Stimulated activated CD8-positive, alpha-beta memory T cell treated with anti-CD3 and anti-CD28 coated beads, Interleukin-12 subunit alpha, Interleukin-12 subunit beta, amount 100 ng/mL, for 1 hour (primary cell): Measurements from ENCODE around the gene SDK1.
"Not testable (repeated sequence)": the region's sequence is repeated elsewhere in the genome, so short reads cannot be mapped to it uniquely, and the experiment has no call there.

ENCODE experiments used
- DNase-seq: peaks from one replicate; pipeline ENCODE4 v3.0.0-alpha.2; 2020; ENCODE audit warnings: low read depth

Gene SDK1

DNA sequence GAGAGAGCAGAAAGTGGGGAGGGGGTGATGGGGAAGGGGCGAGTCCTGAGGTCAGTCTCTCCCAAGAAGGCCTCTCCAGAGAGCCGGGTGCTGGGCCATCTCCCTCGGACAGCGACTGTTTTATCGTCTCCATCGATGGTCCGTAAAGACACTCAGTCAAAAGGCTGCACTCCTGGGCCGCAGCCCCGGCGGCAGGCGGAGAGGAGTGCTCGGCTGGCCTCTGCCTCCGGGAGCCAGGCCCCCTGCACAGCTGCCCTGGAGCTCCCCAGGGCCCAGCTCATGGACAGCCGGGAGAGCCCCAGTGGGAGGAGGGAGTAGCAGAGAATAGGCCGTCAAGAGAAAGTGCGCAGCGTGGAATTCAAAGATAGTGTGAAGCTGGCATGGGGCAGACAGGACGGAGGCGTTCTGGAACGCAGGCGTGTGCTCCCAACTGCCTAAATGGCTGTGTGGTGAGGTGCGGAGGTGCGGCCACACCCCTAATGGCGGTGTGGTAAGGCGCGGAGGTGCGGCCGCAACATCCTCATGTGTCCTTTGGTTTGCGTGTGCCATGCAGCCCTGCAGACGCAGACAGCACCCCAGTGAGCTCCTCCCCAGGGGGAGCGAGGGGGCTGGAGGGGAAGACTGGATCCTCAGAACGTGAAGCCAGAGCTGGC, 903.6 kb downstream of the SDK1 start:
- no peak for DNase-seq

DNA sequence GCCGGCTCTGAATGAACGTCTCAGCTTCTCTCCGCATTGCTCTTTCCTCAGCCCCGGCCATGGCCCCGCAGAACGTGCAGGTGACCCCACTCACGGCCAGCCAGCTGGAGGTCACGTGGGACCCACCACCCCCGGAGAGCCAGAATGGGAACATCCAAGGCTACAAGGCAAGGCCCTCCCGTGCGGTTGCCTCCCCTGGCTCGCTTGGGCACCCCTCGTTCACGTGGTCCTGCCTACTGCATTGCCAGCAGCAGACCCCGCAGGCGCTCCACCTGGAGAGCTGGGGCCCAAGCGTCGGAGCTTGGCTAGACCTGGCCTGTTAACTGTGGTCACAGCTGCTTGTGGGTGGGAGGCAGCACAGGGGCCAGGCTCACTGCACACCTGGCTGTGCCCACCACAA, 904.8 kb downstream of the SDK1 start:
- DNase-seq: no peak

GRCh38 chr7:4207011-4207410, 906.0 kb downstream of the SDK1 start:
- no peak for DNase-seq

DNA sequence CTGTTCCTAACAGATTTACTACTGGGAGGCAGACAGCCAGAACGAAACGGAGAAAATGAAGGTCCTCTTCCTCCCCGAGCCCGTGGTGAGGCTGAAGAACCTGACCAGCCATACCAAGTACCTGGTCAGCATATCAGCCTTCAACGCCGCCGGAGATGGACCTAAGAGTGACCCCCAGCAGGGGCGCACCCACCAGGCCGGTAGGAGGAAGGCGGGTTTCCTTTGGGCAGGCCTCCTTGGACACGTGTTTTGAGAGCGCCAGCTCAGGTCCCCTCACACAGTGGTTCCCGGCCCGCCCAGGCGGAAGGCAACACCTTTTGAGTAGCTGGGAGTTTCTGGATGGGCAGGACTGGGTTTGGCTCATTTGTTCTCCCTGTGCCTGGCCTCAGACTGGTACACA, 907.0 kb downstream of the SDK1 start:
- no peak for DNase-seq

DNA sequence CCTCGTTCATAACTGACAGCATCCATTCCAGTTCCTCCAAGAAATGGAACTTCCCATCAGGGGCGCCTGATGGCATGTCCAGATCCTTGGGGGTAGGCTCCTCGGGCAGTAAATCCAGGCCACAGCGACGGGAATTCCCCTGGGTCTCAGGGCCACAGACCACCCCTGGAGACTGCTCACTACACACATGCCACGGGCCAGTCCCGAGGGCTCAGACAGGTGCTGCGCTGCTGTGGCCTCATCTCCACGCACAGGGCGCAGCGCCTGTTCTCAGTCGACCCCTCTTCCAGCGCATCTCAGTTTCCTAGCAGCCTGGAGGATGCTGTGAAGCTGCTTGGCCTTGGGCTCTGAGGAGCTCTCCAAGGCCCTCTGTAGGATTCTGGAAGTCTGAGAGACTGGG, 907.5 kb downstream of the SDK1 start:
- no peak for DNase-seq

GRCh38 chr7:4209126-4209525, 908.1 kb downstream of the SDK1 start:
- DNase-seq: no peak

- DNase-seq: no peak
Observed at GRCh38 chr7:4209966-4210365, 908.9 kb downstream of the SDK1 start.

- no peak for DNase-seq
Observed at GRCh38 chr7:4210821-4211220, 909.8 kb downstream of the SDK1 start.

DNA sequence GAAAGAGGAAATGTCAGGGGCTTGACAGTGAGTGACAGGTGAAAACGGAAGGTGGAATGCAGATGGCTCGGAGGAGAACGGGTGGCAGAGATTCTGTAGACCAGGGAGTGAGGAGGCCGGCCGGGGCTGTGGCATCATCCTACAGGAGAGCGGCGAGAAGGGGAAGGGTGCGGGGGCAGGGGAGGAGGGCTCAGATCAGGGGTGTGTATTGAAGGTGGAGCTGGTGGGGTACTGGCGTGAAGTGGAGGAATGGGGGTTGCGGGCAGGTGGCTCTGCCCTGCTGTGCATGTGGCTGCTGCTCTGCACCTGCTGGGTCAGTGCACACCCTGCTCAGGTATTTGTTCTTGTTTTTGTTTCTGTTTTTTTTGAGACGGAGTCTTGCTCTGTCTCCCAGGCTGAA, 910.2 kb downstream of the SDK1 start:
- no peak for DNase-seq

- no peak for DNase-seq
Observed at GRCh38 chr7:4212376-4212775, 911.3 kb downstream of the SDK1 start.

- DNase-seq: no peak
Observed at GRCh38 chr7:4214291-4215155, 913.5 kb downstream of the SDK1 start.

DNA sequence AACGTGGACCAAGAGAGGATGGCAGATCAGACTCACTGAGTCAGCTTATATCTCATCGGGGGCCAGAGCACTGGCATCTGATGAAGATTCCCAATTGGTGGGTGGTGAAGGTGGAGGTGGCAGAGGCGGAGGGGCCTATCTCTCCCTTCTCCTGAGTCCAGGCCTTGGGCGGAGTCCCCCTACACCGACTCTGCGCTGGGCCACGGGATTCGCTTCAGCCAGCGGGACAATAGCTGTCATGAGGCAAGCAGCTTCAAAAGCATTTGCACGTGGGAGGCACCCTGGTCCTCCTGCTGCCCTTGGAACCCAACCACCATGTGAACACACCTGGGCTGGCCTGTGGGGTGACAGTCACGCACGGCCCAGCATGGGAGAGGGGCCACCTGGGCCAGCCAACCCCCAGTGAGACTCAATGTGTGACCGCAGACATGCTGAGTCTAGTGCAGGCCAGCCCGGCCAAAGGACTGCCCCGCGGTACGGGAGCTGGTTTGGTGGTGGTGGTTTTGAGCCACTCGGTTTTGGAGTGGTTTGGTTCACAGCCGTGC, 914.2 kb downstream of the SDK1 start:
- no peak for DNase-seq

- no peak for DNase-seq
Observed at GRCh38 chr7:4216016-4216415, 915.0 kb downstream of the SDK1 start.

GRCh38 chr7:4217126-4217660, 916.1 kb downstream of the SDK1 start:
- not testable (repeated sequence) for DNase-seq

DNA sequence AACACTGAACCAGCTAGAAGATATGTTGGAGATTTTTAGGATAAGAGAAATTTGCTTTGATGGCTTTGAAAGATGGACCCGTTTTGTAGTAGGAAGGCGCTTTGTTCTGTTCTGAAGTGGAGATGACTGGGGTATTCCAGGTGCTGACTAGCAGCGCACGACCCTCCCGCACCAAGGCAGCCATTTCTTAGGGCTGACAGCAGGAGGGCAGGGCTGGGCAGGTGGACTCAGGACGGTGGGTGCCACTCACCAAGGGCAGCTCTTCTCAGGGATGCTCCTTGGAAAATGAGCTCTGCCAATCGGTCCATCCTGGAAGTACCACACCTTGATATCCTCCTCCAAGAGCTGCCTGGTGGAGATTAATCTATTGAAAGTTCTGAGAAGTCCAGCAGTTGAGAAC, 917.4 kb downstream of the SDK1 start:
- DNase-seq: no peak

DNA sequence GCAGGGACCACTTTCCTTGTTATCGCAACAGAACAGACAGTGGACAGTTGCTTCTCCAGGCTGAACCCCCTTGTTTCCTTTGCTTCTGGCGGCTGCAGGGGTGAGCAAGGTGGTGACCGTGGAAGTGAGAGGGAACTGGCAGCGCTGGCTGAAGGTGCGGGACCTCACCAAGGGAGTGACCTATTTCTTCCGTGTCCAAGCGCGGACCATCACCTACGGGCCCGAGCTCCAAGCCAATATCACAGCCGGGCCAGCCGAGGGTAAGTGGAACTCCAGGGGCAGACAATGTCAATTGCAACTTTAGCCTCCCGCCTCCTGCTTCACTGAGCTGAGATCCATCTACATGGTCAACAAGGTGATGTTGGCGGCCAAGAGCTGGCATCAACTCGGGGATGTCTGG, 919.0 kb downstream of the SDK1 start:
- no peak for DNase-seq

GRCh38 chr7:4221043-4221442, 920.0 kb downstream of the SDK1 start:
- DNase-seq: no peak

GRCh38 chr7:4222676-4223075, 921.6 kb downstream of the SDK1 start:
- no peak for DNase-seq

DNA sequence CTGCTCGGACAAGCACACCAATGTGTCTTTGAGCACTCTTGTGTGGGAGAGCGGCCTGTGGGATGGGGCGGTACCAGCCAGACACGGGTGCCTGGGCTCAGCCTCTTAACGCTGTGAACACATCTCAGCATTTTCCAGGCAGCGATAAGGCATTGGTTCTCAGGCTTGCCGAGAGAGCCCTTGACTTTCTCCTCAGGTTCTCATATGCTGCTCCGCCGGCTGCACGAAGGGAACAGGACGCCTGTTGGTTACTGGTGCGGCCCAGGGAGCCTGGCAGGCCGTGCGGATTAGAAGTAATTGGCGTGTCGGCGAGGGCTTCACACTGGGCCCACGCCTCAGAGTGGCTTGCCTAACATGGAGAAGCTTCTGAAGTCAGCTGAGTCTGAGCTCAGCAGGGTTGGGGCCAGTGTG, 924.3 kb downstream of the SDK1 start:
- DNase-seq: no peak

DNA sequence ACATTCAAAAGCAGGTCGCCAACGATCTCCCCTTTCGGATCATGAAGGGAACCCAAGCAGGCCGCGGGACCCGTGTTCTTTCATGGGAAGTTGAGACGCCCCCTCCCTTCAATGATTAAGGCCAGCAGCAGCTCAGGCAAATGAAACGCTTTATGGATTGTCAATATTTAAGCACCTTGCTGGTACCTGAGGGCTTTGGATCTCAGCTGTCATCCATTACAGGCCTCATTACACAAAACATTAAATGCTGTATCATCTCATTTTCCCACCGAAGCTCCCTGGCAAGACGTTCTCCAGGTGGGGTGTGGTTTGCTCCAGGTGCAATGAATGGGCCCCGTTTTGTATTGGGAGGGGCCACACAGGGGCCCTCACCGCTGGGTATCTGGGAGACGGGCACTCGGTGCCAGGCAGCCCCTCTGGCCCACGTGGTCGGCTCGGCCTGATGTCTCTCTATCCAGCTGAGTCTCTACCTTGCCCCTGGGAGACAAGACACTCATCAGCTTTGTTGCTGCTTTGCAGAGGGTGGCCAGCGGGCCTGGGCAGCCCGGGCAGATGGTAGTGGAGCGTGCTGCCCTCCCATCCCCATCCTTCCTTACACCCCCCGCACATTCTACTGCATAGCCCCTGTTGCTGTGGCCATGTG, 925.0 kb downstream of the SDK1 start:
- DNase-seq: no peak

- DNase-seq: no peak
Observed at GRCh38 chr7:4226524-4226882, 925.5 kb downstream of the SDK1 start.

DNA sequence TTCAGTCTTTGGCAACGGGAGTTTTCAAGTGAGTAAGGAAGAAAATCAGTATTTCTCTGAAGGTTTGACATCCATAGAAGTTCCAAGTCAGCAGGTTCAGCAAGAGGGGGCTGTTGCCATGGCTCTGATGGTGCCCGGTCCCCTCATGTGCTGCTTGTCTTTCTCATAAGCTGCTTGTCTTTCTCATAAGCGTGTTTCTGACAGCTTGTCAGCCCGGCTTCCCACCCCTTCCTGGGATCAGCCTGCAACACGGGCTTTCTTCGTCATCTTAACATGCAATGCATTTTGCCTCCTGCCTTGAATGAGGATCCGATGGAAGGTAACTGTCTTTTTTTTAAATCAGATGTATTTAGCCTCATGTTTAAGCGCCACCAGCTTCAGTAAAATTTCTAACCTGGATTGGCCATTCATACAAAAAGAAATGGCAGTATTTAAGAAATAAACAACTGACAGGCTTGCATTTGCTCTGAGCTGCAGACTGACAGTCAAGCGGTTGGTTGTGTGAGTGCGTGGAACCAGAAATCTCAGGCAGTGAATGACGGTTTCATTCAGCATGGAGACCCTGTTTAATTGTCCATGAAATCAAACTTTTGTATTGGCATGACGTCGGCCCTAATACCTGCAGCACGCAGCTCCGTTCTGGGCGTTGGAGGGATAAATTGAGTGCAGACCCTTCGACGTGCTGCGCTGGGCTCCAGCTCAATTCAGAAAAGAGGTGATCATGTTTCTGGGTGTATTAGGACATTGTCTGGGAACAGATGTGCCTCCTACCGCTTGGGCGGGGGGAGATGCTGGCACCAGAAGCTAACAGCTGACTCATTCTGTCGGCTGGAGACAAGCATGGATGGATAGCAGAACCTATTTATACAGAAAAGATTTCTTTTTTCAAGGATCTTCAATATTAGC, 926.3 kb downstream of the SDK1 start:
- DNase-seq: no peak
